A204.1 (cell line): ENCODE data around the gene DOC2A.
"Not testable (repeated sequence)": the region's sequence is repeated elsewhere in the genome, so short reads cannot be mapped to it uniquely, and the experiment has no call there.

Experiments used
- FAIRE-seq: peaks from 2 replicates; lab custom pipeline; 2012; peaks lifted over from hg19 to GRCh38; lab: Jason Lieb, UNC

The DOC2A gene

DNA sequence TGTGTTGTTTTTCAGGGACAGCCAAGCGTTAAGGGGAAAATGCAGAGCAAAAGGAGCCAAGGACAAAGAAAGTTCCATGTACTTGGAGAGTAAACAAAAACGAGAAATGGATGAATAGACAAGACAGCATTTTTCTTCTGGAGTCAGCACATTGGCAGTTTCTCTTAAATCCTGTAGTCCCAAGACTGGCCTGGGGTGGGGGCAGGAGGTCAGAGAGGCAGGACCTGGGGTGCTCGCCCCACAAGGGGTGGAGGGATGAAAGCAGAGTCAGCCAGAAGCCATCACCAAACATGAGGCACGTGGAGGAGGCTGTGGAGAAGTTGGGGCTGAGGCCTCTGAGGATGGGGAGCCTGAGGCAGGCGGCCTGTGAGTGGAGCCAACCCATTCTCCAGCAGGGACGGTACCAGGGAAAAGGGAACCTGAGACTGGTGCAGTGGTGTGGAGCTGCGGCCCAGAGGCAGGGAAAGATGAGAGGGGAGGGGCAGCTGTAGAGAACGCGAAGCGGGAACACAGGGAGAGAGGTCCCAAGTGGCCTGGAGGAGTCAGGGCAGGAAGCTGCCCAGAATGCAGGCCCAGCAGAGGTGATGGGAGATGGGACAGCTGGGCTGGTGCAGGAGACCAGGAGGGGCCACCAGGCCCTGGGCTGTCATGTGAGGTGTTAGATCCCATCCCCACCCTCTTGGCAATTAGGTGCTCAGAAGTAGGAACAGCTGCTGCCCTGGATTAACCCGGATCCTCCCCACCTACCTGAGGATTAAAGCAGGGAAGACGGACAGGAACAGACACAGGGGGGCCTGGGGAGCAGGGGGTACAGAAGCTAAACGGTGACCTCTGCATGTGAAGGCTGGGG is 17.0 kb upstream of the DOC2A start:
- FAIRE-seq, result no peak

- FAIRE-seq, result no peak
Observed at GRCh38 chr16:30026449-30026848, 15.6 kb upstream of the DOC2A start.

DNA sequence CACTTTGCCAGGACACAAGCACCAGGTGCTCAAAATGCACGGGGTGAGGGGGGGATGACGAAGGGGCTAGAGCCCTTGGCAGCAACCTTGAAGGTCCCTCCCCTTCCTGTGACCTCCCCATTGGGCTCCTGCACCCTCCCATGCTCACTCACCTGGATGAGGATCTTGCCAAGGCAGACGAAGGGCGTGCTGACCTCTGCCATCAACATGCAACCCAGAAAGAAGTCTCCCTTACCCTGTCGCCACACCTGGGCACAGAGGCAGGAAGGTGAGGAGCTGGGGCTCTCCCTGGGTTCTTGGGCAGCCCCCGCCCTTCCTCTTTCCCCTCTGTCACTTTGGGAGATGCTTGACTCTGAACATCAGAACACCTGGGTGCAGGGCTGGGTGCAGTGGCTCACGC is 14.7 kb upstream of the DOC2A start:
- FAIRE-seq, result no peak

GRCh38 chr16:30025156-30025555 is 14.3 kb upstream of the DOC2A start:
- FAIRE-seq, result no peak

GRCh38 chr16:30024451-30024850 is 13.6 kb upstream of the DOC2A start:
- no peak for FAIRE-seq

GRCh38 chr16:30023586-30023985 is 12.8 kb upstream of the DOC2A start:
- no peak for FAIRE-seq

DNA sequence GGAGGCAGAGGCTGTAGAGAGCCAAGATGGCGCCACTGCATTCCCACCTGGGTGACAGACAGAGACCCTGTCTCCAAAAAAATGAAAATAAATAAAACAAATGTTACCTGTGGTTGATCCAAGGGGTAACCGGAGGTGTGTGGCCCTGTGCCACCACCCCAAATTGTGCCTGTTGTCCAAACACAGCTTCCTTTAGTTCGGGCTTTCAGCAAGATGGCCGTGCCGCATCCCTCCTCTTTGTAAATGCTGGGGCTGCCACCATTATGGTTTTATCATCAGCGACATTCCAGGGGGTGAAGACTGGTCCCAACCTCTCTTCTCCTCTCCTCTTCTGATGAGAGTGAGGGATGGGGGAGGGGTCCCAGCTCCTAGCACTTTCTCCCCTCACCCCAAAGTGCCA is 12.1 kb upstream of the DOC2A start, which contains the start of gene C16orf92:
C16orf92 (plus strand) TSS at position 312 of the 400 bp plus-strand sequence. CDS start 143 bp downstream, outside the sequence.
- no peak for FAIRE-seq

DNA sequence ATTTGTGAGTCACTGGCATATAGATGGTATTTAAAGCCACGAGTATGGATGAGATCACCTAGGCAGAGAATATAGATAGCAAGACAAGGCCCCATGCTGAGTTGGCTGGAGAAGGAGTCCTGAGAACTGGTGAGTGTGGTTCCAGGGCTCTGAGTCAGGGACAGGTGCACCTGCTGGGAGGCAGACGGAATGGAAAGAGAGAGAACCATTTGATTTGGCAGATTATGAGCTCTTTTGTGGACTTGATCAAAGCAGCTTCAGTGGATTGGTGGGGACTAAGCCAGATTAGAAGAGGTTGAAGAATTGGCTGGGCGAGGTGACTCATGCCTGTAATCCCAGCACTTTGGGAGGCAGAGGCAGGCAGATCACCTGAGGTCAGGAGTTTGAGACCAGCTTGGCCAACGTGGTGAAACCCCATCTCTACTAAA is 7.9 kb upstream of the DOC2A start:
- no peak for FAIRE-seq

- FAIRE-seq, result not testable (repeated sequence)
Observed at GRCh38 chr16:30017937-30018336, 7.1 kb upstream of the DOC2A start.

DNA sequence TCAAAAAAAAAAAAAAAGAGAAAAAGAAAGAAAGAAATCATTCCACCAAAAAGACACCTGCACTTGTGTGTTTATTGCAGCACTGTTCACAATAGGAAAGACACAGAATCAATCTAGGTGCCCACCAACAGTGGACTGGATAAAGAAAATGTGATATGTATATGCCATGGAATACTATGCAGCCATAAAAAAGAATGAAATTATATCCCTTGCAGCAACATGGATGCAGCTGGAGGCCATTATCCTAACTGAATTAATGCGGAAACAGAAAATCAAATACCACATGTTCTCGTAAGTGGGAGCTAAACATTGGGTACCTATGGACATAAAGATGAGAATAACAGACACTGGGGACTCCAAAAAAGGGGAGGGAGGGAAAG is 6.4 kb upstream of the DOC2A start:
- FAIRE-seq, result no peak

- FAIRE-seq, result no peak
Observed at GRCh38 chr16:30016555-30017276, 5.9 kb upstream of the DOC2A start.

GRCh38 chr16:30015450-30015849 is 4.6 kb upstream of the DOC2A start:
- FAIRE-seq, result not testable (repeated sequence)

GRCh38 chr16:30012598-30012997 is 1.8 kb upstream of the DOC2A start:
- not testable (repeated sequence) for FAIRE-seq

DNA sequence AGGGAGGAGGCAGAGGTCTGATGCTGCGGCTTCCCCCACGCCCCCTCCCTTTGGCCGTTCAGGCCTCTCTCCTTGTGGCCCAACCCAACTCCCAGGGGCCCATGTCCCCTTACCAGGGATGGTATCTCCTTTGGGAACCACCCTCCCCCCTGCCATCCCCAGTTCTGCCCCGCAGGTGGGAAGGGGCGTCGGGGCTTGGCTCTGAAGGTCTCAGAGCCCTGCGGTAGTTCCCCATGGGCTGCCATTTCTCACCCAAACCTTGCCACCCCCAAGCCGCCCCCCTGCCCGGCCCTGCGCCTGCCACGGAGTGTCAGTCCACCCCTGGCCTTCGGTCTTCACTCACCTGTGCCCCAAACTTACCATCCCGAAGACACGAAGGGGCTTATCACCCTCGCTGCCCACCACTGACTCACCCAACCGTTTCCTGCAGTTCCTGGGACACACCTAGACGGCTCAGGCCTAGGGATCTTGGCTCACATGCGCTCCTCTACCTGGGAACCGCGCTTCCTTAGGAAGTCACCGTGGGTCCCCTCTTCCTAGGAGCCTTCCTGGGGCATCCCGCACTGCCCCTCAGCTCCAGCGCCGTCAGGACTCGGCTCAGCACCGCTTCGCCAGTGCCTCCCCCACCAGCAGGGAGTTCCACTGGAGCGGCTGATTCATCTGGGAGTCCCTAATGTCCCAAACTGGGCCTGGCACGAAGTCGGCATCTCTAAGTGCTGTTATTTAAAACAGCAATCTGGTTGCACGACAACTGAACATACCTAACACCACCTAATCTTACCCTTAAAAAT is 1.1 kb upstream of the DOC2A start:
- FAIRE-seq, result no peak

GRCh38 chr16:30009990-30010843 is 610 bp downstream of the DOC2A start:
- FAIRE-seq, result no peak

DNA sequence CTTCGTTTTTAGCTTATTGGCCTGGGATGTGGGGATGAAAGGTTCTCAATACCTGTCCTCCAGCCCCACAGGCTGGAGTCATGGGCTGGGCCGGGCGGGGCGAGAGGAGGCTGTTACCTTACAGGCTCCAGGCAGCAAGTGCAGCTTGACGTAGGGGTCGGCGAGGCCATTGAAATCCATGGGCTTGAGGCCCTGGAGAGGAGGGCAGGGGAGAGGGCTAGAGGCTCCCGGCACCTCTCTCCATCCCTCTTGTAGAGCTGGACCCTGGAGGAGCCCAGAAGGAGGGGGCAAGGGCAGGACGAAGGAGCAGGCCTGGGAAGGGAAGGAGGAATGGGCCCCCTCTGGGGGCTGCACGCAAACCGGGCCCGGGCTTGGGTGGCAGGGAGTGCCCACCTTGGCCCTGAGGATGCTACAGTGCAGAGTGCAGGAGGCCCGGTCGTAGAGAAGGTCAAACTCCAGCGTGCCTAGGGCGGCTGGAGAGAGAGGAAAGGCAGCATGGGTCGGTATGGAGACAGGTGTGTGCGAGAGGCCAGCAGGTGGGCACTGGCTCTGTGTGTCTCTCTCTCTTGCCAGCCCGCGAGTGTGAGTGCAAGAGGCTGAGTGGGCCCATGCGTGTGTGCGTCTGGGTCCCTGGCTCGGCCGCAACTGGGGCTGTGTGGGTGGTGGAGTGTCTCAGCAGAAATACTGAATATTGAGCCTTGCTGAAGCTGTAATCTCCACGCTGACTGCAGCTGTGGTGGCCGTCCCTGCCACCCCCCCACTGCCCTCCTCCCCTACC is 1.6 kb downstream of the DOC2A start:
- FAIRE-seq, result no peak

- no peak for FAIRE-seq
Observed at GRCh38 chr16:30007378-30007895, 3.4 kb downstream of the DOC2A start.

GRCh38 chr16:30006659-30007377 is 4.0 kb downstream of the DOC2A start:
- FAIRE-seq, result no peak

GRCh38 chr16:30006095-30006473 is 4.7 kb downstream of the DOC2A start:
- FAIRE-seq, result no peak
